GM21526 (cell line): ENCODE measurements around the gene ZNF343.

ENCODE experiments used
- ATAC-seq: cut with Tn5 transposase; IDR thresholded peaks from one replicate; pipeline ENCODE4 v1.9.1; 2021; ENCODE audit warnings: moderate library complexity; ENCODE audit not compliant: unreplicated experiment, low FRiP score

ZNF343 gene

GRCh38 chr20:2475850-2476741, 32.6 kb downstream of the ZNF343 start:
- ATAC-seq = no peak

DNA sequence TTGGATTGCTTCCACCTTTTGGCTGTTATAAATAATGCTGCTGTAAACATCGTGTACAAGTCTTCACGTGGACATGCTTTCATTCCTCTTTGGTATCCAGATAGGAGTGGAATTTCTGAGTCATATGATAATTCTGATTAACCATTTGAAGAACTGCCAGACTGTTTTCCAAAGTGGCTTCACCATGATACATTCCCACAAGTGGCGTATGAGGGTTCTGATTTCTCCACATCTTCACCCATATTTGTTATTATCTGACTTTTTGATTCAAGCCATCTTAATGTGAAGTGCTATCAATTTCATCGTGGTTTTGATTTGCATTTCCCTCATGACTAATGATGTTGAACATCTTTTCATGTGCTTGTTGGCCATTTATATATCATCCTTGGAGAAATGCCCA, 35.2 kb downstream of the ZNF343 start:
- ATAC-seq = no peak

GRCh38 chr20:2470423-2471193, 38.1 kb downstream of the ZNF343 start, which contains the start of gene SNRPB:
Gene SNRPB, minus strand, starts transcription at chr20:2470789. Its CDS starts 99 bp downstream, at chr20:2470690.
- ATAC-seq = peak; percentile 97

DNA sequence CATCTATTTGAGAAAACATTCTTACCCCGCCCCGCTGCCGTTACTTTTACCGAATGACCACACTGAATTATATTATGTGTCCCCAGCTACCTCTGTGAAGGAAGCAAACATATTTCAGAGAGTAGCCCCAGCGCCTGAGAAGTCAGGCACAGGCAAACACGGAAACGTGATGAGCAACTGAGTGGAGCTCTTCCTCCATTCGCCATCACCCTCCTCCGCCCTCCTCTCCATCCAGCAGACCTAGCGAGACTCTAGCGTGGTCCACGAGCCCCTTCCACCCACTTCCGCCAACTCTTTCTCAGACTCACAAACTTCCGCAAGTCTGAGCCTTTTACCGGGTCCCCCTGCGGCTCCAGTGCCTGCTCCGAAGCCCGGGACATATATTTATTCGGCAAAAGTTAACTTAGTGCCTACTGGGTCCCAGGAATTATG, 38.7 kb downstream of the ZNF343 start:
- ATAC-seq = peak; percentile 39

DNA sequence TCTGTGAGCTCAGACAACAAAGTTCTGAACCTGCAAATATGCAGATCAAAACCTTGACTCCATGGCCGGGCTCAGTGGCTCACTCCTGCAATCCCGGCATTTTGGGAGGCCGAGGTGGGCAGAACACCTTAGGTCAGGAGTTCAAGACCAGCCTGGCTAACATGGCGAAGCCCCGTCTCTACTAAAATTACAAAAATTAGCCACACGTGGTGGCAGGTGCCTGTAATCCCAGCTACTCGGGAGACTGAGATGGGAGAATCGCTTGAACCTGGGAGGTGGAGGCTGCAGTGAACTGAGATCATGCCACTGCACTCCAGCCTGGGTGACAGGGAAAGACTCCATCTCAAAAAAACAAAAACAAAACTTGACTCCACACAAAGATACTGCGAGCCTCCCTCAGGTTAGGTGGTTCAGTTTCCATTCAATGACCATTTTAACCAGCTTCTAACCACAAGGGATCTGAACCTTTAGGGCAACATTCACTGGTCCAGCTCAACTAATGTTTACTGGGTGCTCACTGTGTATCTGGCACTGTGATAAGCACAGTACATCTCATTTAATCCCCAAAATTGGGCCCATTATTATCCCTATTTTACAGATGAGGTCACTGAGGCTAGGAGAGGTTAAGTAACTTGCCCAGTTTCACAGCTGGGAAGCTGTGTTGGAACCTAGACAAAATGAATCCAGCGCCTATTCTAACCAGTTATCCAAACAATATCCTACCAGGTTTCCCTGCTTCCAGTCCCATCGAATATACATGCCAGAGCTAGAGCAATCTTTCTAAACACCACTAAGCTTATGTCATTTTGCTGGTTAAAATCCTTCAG, 39.9 kb downstream of the ZNF343 start:
- no peak for ATAC-seq

GRCh38 chr20:2467412-2467811, 41.3 kb downstream of the ZNF343 start:
- no peak for ATAC-seq

DNA sequence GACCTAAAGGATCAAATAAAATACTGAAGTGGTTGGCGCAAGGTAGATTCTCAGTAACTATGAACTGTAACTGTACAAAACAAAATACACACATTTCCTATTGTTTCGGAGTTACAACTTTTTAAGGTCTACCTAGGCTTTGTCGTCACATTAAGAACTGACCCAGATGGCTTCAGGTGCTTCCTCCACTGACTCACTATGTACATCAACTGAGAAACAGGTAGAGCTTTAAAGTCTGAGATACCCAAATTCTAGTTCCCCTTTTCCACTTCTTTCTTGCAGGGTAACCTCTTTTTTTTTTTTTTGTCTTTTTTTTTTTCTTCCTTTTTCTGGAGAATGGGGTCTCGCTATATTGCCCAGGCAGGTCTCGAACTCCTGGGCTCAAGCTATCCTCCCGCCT, 43.6 kb downstream of the ZNF343 start:
- no peak for ATAC-seq

- ATAC-seq = no peak
These were observed 44.9 kb downstream of the ZNF343 start for GRCh38 chr20:2463616-2464365.

- no peak for ATAC-seq
These were observed 46.2 kb downstream of the ZNF343 start for GRCh38 chr20:2462484-2462883.

DNA sequence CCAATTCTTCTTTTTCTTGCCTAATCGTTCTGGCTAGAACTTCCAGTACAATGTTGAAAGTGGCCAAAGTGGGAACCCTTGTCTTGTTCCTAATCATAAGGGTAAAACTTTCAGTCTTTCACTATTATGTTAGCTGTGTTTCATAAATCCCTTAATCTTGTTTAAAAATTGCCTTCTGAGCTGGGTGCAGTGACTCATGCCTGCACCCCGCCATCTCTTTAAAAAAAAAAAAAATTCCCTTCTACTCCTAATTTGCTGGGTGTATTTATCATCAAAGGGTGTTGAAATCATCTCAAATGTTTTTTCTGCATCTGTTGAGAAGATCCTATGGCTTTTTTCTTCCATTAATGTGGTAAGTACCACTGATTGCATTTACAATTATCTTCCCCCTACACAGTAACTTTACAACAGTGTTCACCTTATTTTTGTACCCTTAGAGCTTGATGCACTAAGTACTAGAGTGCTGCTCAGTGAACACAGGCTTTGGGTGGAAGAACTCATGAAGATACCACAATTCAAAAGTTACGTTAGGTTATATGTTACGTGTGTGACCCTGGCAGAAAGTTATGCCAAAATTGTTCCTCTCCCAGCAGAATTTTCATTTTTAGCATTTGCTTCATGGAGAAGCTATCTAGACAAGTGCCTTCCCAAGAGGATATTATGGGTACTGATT, 47.8 kb downstream of the ZNF343 start:
- no peak for ATAC-seq

- no peak for ATAC-seq
These were observed 48.5 kb downstream of the ZNF343 start for GRCh38 chr20:2459981-2460751.

DNA sequence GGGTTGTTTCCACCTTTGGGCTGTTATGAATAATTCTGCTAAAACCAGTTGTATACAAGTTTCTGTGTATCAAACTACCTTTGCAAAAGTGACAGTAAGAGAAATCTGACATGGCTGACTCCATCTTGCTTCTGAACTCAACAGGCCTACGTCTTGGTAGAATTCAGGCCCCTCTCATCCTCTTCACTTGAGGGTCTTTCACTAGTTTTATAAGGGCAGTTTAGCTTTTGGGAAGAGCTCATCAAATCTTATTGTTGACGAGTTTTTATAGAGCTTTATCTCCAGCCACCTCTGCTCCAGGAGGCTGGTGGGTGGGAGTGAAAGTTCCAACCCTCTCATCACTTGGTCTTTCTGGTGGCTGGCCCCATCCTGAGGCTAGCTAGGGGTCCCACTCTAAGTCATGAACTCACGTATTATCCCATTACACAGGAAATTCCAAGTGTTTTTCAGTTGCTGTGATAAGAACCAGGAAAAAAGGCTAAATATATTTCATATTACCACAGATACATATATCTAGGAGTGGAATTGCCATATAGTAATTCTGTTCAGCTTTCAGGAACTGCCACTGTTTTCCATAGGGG, 49.7 kb downstream of the ZNF343 start:
- no peak for ATAC-seq

GRCh38 chr20:2455771-2456497, 52.8 kb downstream of the ZNF343 start:
- ATAC-seq = no peak

DNA sequence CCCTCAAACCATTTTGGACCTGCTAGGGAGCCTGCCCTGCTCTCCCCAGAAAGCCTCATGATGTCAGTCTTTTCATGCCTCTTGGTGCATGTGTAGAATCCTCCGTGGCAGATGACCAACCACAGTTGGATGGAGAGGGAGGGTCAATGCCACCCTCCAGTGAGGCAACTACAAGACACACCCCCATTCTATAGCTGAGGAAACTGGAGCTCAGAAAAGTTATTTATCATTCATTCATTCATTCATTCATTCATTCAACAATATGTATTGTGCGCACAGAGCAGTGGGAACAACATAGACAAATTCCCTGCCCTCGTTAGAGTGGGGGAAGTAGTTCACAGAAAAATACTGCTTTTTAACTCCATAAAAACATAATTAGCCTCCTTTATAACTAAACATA, 54.9 kb downstream of the ZNF343 start:
- no peak for ATAC-seq

GRCh38 chr20:2451939-2452732, 56.6 kb downstream of the ZNF343 start:
- no peak for ATAC-seq

GRCh38 chr20:2451422-2451821, 57.3 kb downstream of the ZNF343 start:
- no peak for ATAC-seq

GRCh38 chr20:2449386-2449785, 59.3 kb downstream of the ZNF343 start:
- no peak for ATAC-seq
